GM21515 (cell line): ENCODE data around the gene ATP11A.
"Not testable (repeated sequence)": the region's sequence is repeated elsewhere in the genome, so short reads cannot be mapped to it uniquely, and the experiment has no call there.

Experiments
- ATAC-seq: cut with Tn5 transposase; IDR thresholded peaks from one replicate; pipeline ENCODE4 v1.9.1; 2021; ENCODE audit not compliant: unreplicated experiment

Gene ATP11A

DNA sequence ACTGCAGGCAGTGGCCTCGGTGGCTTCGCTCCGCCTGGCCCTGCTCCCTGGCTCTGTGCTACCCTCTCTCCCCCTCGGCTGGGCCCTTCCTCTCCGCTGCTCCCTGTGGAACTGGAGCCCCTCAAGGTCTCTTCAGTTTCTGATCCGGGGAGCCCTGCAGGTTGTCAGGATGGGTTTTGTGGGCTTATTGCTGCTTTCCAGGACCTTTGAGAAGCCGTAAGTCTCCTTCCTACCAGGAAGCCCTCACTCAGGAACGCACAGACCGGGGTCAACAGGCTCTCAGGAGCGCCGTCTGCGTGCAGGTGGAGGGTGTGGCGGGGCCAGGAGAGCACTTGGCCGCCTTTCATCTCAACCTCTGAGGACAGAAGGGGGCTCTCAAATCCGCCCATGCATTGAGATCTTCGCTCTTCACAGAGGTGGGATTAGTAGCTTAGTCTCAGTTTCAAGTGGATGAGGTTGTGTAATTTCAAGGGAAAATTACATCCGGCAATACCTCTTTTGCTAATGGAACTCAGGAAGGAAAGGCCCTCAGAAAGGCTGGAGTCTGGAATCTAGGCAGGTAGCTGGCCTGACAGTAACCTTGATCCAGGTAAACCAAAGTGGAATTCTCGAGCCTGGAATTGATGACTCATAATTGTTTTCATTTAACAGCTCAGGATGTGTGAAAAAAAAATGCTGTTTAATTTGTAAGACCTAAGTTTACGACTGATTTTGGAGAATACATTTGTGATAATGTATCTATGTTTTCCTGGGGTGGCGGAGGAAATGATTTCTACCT, 102.0 kb downstream of the ATP11A start:
- ATAC-seq: no peak

- ATAC-seq: no peak
Measured at GRCh38 chr13:112792511-112792910, 102.7 kb downstream of the ATP11A start.

- no peak for ATAC-seq
Measured at GRCh38 chr13:112793545-112794445, 104.0 kb downstream of the ATP11A start.

GRCh38 chr13:112795277-112795676, 105.4 kb downstream of the ATP11A start:
- no peak for ATAC-seq

DNA sequence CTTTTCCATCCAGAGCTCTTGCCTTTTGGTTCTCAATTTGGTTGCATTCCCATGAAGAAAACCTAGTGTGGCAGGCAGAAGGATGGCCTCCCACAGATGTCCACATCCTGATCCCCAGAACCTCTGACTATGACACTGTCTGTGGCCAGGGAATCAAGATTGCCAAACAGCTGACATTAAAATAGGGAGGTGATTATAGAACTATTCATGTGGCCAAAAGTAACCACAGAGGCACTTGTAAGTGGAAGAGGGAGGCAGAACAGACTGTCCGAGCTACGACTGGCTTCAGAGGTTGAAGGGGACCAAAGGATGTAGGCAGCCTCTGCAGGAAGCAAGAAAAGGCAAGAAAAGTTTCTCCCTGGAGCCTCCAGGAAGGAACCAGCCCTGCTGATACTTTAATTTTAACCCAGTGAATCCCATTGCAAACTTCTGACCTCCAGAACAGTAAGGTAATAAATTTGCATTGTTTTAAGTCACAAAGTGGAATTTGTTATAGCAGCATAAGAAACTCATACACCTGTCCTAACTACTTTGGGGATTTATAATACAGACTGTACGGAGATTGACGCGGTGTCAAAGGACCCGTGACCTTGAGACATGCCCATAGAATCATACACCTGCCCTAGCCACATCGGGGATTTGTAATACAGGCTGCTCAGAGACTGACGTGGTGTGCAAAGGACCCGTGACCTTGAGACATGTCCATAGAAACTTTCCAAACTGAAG, 106.5 kb downstream of the ATP11A start:
- ATAC-seq: no peak

- ATAC-seq: no peak
Measured at GRCh38 chr13:112799394-112799793, 109.6 kb downstream of the ATP11A start.

DNA sequence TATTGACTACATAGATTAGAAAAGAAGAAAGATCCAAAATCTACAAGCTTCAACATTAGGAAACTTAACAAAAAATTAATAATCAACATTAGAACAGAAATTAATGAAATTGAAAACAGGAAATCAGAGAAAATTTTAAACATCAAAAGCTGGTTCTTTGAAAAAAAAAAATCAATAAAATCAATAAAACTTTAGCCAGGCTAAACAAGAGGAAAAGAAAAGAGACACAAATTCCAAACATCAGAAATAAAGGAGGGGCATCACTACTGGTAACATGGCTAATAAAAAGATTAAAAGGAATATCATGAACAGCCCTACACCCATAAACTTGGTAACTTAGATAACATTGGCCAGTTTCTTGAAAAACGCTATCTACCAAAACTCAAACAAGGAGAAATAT, 110.2 kb downstream of the ATP11A start:
- no peak for ATAC-seq

GRCh38 chr13:112800807-112801206, 111.0 kb downstream of the ATP11A start:
- not testable (repeated sequence) for ATAC-seq

DNA sequence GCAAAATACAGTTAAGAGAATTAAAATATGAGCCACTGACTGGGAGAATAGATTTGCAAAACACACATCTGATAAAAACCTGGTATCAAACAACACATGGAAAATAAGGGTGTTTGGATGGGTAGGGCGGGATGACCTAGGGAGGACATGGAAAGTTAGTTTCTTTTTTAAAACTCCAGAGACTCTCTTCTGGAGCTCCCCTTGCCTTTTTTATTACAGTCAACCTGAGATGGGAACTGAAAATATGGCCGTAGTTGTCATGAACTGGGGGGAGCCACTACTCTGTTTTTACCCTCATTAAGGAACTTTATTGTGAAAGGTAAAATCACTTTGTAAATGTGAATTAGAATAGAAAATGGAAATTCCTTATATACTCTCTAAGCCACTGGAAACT, 113.0 kb downstream of the ATP11A start:
- ATAC-seq: peak; percentile 55

- ATAC-seq: peak; percentile 82
Measured at GRCh38 chr13:112803422-112803821, 113.6 kb downstream of the ATP11A start.

DNA sequence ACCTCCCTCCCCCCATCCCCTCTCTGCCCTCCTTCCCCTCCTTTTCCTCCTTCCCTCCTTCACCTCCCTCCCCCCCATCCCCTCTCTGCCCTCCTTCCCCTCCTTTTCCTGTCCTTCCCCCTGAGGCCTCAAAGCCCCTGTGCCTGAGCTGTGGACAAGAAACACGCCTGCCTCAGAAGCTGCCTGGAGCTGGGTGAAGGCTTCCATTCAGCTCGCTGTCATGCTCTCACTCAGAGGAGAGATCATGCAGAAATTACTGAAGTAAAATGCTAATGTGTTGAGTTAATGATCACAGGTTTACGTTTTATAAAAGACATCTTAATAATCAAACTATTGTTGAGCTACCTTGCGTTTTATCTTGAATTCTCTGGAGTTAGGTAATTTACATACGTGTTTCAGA, 114.5 kb downstream of the ATP11A start:
- ATAC-seq: no peak

DNA sequence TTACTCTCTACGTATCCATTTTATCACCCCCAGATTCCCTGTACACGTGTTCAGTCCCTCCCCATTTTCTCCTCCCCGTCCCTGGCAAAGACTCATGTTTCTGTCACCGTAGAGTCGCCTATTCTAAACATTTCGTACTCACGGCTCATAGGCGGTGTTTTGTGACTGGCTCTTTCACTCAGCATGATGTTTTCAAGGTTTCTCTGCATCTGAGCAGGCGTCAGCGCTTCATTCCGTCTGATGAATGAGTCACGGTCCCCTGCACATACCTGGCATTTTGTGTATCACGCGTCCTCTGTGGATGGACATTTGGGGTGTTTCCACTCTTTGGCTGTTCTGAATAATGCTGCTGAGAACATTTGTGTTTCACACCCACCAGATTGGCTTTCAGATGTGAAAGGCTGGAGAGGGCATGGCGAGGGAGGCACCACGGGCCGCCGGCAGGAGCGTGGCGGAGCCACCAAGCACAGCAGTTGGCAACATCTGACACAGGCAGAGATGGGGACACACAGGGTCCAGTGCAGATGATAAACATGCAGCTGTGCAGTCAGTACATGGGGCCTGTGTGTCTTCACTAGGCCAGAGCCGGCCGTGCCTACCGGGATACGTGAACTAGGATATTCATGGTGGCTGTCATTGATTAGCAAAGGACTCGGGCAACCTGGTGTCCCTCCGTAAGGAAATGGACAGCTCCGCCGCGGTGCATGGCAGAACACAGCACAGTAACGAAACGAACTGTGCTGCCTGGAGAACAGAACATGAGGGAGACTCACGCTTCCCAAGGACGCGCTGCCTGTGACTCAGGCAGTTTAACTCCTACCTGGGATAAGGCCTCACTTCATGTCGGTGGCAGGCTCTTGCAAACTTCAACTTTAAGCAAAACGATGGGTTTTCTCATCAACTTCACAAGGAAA, 117.2 kb downstream of the ATP11A start:
- no peak for ATAC-seq

GRCh38 chr13:112807653-112808376, 118.0 kb downstream of the ATP11A start:
- no peak for ATAC-seq

- ATAC-seq: no peak
Measured at GRCh38 chr13:112808377-112809140, 118.7 kb downstream of the ATP11A start.

DNA sequence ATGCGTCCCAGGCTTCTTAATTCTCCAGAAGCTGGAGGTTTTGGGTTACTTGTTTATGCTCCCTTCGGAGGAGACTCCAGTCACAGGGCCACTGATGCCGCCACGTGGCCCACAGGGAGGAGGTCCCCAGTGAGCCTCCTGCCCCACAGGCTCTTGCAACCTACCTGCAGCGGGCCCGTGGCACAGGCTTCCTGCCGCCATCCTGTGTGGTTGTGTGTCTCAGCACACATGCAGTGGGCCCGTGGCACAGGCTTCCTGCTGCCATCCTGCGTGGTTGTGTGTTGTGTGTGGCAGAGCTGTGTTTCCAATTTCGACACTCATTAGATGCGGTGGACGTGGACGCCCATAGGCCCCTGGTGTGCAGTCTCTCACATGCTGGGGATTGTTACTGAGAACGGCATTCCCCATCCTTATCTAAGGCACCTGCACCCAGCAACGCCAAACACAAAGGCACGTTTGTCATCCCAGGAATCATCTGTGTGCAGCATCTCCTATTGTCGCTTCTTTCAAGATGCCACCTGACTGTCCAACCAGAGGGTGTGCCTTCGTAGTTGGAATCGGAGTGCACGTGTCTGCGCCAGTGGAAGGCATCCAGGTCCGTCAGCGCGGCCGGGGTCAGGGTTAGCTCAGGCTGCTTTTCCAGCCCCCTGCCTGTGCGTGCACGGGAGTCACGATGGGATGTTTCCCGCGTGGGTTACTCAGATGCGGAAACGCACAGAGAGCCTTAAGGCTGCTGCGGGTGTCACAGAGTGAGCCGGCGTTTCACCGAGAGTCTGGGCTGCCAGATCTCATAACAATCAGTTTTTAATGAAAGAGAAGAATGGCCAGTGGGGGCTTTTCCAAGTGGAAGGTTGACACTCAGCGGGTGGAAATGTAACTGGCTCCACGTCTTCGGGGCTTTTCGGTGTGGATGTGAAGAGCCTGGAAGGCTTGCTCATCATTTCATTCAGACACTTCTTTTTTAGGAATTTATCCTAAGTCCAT, 119.8 kb downstream of the ATP11A start:
- no peak for ATAC-seq

DNA sequence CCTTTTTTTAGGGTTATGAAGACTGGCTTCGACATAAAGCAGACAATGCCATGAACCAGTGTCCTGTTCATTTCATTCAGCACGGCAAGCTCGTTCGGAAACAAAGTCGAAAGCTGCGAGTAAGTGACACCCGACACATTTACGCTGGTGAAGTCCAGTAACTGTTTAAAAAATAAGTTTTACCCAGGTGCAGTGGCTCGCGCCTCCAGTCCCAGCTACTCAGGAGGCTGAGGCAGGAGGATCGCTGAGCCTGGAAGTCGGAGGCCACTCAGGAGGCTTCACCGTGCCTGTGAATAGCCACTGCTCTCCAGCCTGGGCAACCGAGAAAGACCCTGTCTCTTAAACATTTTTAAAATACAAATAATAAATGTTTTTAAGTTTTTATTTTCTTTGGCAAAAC, 120.8 kb downstream of the ATP11A start:
- ATAC-seq: no peak

- ATAC-seq: no peak
Measured at GRCh38 chr13:112812306-112813055, 122.6 kb downstream of the ATP11A start.
